B cell (primary cell): Measurements from ENCODE around the gene RER1.

Source experiments
- CTCF ChIP-seq: fragments of 200-600 bp; IDR thresholded peaks from one replicate; pipeline ENCODE4 v1.8.0; 2022; ENCODE audit warnings: antibody characterized with exemption, mild to moderate bottlenecking
- EZH2 ChIP-seq: IDR thresholded peaks from 2 replicates; pipeline ENCODE4 v1.6.1; 2012; ENCODE audit warnings: borderline replicate concordance, low read depth, mild to moderate bottlenecking, moderate library complexity, low read length; ENCODE audit not compliant: insufficient read depth, poor library complexity, severe bottlenecking

- no peak for TF ChIP-seq CTCF
- TF ChIP-seq EZH2, result no peak
Measured at GRCh38 chr1:2405588-2406295, 14.1 kb downstream of the RER1 start.
